ENCODE measurements around the gene SLC15A3.
A peak's percentile ranks its signal among the peaks of the same experiment; 100 is the strongest.
"Not testable (repeated sequence)": the region's sequence is repeated elsewhere in the genome, so short reads cannot be mapped to it uniquely, and the experiment has no call there.

The SLC15A3 gene

DNA sequence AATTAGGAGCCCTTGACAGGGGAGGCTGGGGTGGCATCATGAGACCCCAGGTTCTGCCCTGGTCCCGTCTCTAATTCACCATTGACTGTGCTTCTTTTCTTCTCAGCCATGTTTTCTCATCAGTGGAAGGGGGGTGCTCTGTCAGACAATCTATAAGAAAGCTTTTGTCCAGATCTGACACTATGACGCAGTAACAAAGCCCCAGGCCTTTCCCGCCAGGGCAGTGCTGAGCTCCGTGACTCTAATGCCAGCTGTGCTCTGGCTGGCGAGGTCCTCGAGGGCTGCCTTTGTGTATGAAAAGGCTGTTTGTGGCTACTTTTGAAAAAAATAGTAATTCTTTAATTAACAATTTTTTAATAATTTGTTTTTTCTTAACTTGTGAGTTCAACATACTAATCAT lies 22.8 kb upstream of the SLC15A3 start:
- DNase-seq (ENCODE audit: low spot score), result no peak

DNA sequence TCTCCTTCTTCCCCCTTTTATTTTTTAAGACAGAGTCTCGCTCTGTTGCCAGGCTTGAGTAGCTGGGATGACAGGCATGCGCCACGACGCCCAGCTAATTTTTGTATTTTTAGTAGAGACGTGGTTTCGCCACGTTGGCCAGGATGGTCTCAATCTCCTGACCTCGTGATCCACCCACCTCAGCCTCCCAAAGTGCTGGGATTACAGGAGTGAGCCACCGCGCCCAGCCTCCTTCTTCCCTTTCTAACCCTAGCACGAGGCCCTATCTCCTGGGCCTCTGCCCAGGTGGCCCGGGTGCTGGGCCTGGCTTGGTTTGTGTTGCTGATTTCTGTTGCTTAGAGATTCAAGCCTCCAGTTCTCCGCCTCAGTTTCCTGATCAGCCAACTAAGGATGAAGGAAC lies 22.3 kb upstream of the SLC15A3 start:
- not testable (repeated sequence) for DNase-seq (ENCODE audit: low spot score)

DNA sequence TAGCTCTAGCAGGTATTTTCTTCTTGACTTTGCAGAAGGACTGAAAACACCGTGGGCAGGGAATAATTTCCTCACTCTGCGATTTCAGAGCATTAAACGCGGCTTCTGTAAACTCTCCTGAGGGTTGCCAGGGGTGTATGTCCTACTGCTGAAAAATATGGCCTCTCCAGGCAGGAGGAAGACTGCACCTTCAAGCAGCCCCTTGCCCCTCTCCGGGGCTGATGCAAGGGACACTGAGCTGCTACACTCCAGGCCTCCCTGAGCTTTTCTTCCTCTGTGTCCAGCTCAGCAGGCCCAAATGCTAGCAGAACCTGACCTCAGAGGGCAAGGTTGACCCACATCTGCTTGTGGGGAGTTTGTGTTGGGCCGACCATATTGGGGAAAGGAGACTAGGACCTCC lies 21.7 kb upstream of the SLC15A3 start:
- DNase-seq (ENCODE audit: low spot score), result no peak

DNA sequence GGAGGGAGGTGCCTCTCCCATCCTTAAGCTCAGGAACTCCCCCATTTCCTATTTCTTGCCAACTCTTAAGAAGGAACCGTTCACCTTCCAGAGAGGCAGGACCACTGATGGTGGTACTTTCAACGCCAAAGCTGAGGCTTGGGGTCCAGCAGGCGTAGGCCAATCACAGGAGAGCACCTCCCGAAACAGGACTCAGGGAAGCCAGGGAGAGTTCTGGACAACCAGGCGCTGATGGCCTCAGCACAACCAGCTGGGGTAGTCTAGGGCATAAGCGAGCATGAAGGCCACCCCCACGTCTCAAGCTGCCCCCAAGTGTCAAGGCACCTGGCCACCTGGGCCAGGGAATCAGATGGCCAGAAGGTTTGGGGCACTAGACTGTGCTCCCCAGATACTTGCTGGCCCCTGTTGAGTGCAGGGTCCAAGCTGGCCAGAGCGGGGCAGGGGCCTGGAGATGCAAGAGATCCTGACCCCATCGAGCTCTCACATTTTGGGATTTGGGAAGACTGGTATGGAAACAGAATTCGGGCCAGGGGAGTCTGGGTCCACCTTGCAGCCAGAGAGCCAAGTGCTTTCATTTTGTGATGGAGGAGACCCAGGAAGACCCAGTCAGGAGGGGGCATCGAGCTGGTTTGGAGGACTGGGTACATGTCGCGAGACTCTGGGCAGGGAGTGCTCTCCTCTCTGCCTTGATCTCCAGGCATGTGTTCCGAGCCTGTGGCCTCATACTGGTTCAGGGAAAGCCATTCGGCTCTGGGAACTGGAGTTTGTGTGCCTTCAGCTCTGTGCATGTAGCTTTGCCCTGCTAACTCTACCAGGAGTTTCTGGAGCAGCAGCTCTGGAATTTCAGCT lies 20.4 kb upstream of the SLC15A3 start:
- no peak for DNase-seq (ENCODE audit: low spot score)

DNA sequence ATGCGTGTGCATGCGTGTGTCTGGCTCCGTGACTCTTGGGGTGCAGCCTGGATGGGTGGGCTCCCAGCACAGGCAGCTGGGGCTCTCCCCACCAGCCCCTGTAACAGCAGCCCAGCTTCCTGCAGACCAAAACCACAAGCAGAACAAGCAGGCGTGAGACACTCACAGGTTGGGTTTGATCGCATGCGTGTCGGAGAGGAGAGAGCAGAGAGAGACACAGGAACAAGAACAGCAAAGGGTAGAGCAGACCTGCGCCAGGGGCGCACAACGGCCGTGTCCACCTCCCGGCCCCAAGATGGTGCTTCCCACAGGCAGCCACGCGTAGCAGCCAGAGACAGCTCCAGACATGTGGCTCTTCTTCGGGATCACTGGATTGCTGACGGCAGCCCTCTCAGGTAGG lies 19.5 kb upstream of the SLC15A3 start, which contains the start of gene CD6:
CD6 (plus strand) TSS at position 161 of the 400 bp plus-strand sequence; CDS start at position 347, 186 bp downstream.
- DNase-seq (ENCODE audit: low spot score), result no peak

DNA sequence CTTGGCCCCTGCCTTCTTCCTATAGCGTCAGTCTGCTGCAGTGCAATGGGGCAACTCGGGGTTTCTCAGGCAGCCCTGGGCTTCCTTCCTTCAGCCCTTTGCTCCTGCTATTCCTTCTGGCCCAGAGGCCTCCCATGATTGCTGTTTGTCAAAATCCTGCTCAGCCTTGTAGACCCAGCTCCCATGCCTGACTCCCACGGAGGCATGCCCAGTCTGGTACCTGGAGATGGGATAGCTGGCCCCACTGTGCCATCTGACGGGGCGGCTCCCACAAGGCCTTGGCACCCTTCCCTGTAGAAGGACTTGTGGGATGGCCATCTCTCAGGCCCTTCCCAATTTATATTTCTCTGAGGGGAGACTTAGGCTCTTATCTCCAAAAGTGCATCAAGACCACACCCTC lies 18.9 kb upstream of the SLC15A3 start:
- no peak for DNase-seq (ENCODE audit: low spot score)

DNA sequence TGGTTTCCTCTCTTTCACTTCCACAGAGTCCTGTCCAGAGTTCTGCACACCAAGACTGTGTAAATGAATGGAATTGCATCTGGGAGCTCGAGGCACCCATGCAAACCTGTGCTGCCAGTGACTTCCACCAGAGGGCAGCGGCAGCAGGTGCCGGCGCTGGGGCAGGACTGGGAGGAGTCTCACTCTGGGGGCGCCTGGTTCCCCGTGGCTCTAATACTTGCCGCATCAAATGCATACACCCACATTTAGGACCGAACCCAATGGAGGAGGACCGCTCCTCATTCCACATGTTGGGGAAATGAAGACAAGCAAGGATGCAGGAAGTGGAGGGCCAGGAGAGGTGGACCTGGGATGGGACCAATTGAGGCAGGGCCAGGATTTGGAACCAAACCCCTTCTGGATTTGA lies 18.4 kb upstream of the SLC15A3 start:
- DNase-seq (ENCODE audit: low spot score), result peak; percentile 61

DNA sequence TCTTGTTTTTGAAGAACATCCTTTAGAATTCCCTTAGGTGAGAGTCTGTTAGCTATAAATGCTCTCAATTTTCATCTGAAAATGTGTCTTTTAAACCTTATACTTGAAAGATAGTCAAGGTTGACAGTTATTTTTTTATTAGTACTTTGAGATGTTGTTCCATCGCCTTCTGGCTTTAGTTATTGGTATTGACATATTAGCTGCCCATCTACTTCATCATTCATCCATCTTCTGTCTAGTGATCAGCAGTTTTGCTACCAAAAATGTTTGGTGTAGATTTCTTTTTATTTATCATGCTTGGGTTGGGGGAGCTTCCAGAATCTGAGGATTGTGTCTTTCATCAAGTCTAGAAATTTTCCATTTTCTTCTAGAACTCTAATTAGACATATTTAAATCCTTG lies 16.2 kb upstream of the SLC15A3 start:
- DNase-seq (ENCODE audit: low spot score), result no peak

DNA sequence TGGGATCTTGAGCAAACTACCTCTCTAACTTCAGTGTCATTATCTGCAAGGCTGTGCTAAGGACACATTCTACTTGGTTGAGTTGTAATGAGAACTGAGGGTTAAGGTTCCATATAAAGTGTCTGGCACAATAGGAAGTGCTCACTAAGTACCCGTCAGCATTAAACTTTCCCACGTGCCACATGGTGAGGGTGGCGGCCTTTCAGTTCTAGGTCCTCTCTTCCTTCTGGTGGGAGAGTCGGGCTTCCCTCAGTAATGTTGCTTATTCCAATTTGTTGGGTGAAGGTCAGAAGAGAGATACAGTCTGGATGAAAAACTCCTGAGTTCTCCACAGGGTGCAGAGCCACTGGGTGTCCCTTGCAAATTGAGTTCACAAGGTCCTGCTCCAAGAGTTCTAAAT lies 14.9 kb upstream of the SLC15A3 start:
- no peak for DNase-seq (ENCODE audit: low spot score)

DNA sequence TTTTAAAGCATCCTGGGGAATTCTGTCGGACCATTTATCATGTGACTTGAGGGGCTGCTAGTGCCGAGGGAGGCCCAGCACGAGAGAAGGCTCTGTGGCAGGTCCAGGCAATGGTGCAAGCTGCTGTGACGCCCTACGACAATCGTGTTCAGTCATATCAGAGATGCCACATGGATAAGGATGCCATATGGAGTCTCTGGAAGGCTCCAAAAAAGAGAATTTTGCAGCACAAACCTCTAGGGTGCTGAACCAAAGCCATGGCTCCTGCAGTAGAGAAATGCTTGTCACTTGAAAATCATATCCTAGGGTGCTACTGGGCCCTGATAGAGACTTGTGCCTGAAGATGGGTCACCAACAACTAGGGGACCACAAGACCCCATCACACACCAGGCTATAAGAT lies 12.8 kb upstream of the SLC15A3 start:
- DNase-seq (ENCODE audit: low spot score), result no peak

DNA sequence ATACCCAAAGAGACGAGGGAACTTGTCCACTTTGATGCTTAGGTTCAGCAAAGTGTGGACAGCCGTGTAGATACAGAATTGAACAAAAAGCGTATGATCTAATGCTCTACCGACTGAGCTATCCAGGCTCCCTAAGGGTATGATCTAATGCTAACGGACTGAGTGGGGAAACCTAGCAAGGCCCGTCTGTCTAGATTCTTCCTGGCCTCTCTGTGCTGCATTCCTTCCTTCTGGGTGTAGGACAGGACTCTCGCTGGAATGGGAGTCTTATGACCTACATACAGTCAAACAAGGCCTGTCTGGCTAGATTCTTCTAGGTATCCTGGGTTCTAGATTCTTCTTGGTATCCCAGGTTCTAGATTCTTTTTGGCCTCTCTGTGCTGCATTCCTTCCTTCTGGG lies 8.4 kb upstream of the SLC15A3 start:
- DNase-seq (ENCODE audit: low spot score), result no peak

DNA sequence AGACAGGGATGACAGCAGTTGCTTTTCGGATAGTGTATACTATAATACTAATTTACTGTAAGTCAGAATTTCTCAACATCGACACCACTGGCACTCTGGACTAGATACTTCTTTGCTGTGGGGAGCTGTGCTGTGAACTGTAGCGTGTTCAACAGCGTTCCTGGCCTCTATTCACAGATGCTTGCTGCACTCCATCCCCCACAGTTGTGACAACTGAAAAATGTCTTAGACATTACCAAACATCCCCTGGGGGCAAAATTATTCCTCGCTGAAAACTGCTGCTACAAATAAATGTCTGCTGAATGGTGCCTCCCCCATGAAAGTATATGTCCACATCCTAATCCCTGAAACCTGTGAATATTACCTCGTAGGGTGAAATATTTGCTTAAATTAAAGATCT lies 7.5 kb upstream of the SLC15A3 start:
- no peak for DNase-seq (ENCODE audit: low spot score)

DNA sequence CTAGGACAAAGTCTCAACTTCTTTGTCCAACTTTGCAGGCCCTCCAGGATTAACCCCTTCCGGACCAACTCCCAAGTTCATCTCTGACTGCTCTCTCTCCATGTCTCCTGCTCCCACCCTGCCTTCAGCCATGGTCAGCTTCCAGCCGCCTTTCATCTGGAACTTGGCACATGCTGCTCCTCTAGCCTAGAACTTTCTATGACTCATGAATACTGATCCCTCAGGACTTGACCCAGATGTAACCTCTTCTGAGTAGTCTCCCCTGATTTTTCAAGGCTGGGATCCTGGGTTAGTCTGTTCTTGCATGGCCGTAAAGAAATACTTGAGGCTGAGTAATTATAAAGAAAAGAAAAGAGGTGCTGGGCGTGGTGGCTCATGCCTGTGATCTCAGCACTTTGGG lies 5.2 kb upstream of the SLC15A3 start:
- no peak for DNase-seq (ENCODE audit: low spot score)

DNA sequence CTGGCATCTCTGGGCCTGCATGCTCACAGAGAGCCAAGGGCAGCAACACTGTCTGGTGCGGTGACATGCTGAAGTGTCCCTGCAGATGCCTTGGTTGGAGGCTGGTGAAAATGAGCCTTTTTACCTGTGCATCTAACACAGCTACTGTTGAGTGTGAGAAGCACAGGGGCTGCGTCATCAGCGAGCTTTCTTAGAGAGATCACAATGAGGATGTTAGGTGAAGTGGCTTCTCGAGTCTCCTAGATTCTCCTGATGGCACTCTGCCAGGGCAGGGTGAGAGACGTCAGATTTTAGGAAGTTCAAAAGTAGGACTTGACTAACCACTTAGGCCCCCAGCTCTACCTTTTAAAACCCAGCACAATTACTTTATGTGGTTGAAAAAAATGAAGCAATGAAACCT lies 3.6 kb upstream of the SLC15A3 start:
- no peak for DNase-seq (ENCODE audit: low spot score)

DNA sequence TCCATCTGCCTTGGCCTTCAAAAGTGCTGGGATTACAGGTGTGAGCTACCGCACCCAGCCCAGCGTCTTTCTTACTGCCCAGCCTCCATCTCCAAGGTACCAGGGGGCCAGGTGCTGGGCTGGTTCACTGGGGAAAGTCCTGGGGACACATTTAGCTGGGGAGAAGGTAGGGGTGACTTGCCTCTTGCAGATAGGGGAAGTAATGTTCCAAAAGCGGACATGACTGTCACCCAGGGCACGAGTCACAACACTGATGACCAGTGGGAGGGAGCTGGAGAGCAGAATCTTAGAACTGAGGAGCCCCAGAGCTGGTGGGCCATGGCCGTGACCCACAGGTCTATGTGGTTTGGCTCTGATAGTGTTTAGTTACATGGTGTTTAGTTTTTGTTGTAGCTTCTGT lies 2.4 kb upstream of the SLC15A3 start:
- no peak for DNase-seq (ENCODE audit: low spot score)

DNA sequence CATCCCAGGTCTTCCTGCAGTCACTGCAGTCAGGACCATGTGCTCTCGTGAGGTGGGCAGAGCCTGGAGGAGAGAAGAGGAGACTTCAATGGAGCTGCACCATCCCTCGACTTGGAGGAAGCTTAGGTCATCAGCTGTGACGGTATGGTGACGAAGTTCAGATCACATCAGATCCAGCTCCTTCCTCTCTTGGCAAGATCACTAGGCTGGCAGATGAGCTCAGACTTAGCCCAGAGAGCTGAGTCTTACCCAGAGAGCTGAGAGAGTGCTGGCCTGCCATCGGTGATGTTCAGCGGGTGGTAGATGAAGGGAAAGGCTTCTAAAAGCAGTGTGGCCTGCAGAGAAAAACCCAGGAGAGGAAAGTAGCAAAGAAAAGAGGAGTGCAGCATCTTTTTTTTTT lies 1.8 kb upstream of the SLC15A3 start:
- no peak for DNase-seq (ENCODE audit: low spot score)

DNA sequence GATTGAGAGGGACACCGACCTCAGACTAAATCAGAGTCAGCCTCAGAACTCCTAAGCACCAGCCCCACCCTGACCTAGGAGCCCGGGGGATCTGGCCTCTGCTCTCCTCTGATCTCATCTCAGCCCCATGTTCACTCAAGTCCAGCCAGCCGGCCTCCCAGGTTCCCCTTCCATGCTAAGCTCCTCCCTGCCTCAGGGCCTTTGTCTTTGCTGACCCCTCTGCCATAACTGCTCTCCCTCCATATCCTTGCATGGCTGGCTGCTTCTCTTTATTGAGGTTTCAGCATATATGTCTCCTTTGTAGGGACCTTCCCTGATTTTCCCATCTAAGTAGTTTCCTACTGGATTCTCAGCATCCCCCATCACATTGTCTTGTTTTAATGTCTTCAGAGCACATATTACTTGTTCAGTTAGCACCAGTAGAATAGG lies 780 bp upstream of the SLC15A3 start:
- DNase-seq (ENCODE audit: low spot score), result no peak

DNA sequence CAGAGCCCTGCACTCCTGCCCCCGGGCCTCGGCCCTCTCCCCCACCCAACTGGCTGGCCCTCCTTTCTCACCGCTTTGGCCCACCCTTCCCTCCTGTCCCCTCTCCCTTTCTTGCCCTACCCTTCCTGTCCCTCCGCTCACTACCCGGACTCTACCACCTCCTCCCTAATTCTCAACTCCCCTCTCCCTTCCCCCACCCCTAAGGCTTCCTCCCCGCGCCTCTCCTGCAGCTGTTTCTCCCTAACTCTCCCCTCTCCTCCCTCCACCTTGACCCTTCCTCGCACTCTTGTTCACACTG lies 421 bp downstream of the SLC15A3 start:
- DNase-seq (ENCODE audit: low spot score), result no peak

DNA sequence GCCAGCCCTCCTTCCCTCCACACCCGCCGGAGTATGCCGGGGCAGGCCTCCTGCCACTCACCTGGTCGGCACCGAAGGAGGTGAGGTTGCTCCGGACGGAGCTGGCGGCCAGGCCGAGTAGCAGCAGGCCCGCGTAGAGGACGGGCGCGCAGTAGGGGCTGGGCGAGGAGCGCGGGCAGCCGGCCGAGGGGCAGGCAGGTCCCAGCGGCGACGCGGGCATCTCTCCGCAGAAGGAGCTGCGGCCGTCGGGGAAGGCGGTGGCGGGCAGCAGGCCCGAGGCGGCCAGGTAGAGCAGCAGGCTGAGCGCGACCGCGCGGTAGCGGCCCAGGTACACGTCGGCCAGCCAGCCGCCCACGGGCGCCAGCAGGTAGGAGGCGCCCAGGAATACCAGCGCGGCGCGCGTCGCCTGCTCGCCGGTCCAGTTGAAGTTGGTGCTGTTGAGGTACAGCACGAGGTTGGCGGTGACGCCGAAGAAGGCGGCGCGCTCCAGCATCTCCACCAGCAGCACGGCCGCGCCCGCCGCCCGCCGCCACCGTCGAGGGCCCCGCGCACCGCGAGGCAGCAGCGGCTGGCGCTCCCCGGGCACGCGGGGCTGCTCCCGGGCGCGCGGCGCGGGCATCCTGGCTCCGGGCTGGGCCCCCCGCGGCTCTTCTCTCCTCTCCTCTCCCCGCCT lies 907 bp downstream of the SLC15A3 start:
- no peak for DNase-seq (ENCODE audit: low spot score)

DNA sequence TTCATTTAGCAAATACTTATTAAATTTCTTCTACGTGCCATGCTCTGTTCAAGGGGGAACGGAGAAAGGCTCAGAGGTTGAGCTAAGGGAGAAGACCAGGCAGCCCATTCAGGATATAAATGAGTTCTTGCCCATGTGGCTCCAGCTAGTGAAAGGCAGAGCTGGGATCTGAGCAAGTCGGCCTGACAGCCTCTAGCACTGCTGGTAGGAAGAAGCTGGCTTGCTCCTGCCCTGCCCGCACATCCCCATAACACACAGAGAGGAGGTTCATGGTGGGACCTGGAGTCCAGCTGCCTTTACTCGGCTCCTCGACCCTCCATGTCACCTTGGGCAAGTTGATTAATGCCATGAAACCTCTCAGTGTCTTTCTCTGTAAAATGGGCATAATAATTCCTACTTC lies 2.0 kb downstream of the SLC15A3 start:
- no peak for DNase-seq (ENCODE audit: low spot score)

DNA sequence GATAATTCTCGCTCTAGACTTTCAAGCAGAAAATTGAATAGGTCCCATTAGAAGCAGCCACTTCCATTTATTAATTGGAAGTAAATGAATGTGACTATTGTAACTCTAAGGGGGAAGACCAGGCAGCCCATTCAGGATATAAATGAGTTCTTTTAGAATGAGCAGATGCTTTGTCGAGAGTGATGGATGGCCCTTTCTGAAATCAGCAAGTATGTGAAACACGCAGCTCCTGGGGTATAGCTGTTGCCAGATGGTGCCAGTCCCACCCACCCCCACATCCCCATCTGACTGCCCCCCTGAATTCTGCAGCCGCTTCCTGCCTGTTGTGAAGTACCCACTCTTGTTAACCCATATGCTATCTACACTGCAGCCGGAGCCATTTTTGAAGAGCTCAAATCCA lies 3.7 kb downstream of the SLC15A3 start:
- DNase-seq (ENCODE audit: low spot score), result no peak

DNA sequence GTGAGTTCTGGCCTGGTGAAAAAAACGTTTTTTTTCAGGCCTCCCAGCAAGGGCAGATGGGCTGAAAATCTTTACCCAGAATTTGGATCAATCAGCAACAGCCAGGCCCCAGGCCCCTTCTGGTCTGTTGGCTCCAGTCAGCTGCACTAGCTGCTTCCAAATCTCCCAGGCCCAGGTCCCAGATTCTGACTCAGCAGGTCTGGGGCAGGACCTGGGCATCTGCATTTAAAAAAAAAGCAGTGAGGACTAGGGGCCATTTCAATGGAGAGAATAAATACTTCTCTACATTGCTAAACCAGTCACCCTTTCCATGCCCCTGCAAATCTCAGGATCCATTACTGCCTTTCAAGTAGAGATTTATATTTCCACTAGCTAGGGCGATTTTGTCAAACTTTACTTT lies 4.3 kb downstream of the SLC15A3 start:
- DNase-seq (ENCODE audit: low spot score), result no peak

DNA sequence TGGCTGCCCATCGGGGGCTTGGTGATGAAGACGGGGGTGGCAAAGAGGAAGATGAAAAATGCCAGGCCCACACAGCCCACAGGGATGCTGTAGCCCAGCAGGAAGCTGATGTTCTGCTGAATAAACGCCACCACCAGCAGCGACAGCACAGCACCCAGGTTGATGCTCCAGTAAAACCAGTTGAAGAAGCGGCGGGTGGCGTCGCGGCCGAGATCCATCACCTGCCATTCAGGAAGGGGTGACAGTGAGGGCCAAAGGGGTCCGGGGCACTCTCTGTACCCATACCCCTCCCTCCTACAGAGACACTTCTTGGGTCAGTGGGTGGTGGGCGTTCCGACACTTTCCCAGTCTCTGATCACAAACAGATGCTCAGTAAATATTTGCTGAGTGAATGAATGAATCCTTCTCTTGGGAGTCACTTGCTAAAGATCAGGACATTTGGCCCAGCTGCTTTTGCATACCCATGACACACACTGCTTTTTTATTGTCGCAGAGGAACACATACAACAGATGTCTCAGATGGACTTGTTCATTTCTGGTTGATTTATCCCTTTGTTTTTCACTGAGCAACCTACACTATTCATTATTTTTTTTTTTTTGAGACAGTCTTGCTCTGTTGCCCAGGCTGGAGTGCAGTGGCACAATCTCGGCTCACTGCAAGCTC lies 5.2 kb downstream of the SLC15A3 start:
- no peak for DNase-seq (ENCODE audit: low spot score)
